Gastrocnemius medialis (tissue), 4 donors: ENCODE results near the gene NAGK. TPM values are rescaled to one million over a fixed set of nuclear protein-coding genes. Genes with fewer than 3 reads are reported as not detected.

ENCODE experiments used
- ATAC-seq, 2 donors: fragments of 150-250 bp; one replicate each; pipeline ENCODE4 v1.9.1; 2016
- DNase-seq, 2 donors: peaks; one replicate each; pipeline ENCODE4 v3.0.0-alpha.2; 2019
- H3K27ac ChIP-seq, 4 donors: fragments of 200-600 bp; sonication (generic); 1 replicate in 1 of 4; 2 replicates in 3 of 4; pipeline ENCODE4 v1.5.1; 2016 to 2018; ENCODE audit warnings: mild to moderate bottlenecking in 2 of 4, moderate library complexity in 1 of 4
- H3K27me3 ChIP-seq, 3 donors: fragments of 200-600 bp; sonication (generic) in 2 of 3; 1 replicate in 1 of 3; 2 replicates in 2 of 3; pipeline versions ENCODE4 v1.5.1 to v1.6.0; 2016 to 2019; ENCODE audit warnings: mild to moderate bottlenecking in 1 of 3, moderate library complexity in 1 of 3
- H3K36me3 ChIP-seq, 2 donors: fragments of 200-600 bp; sonication (generic) in 1 of 2; one replicate each; pipeline ENCODE4 v1.5.1; 2017 to 2018
- H3K4me1 ChIP-seq, 2 donors: fragments of 200-600 bp; sonication (generic) in 1 of 2; one replicate each; pipeline ENCODE4 v1.5.1; 2016 to 2017; ENCODE audit warnings: mild to moderate bottlenecking in 2 of 2
- H3K4me3 ChIP-seq, 4 donors: fragments of 200-600 bp; sonication (generic) in 3 of 4; 1 replicate in 1 of 4; 2 replicates in 3 of 4; pipeline ENCODE4 v1.5.1; 2016 to 2019; ENCODE audit warnings: mild to moderate bottlenecking in 2 of 4
- H3K9me3 ChIP-seq, 3 donors: fragments of 200-600 bp; sonication (generic) in 2 of 3; 1 replicate in 1 of 3; 2 replicates in 2 of 3; pipeline ENCODE4 v1.5.1; 2016 to 2019
- CTCF ChIP-seq, 5 experiments: fragments of 450-650 bp in 3 of 5; fragments of 200-600 bp in 2 of 5; sonication (generic) in 2 of 5; IDR thresholded peaks in 4 of 5; conservative IDR thresholded peaks in 1 of 5; 1 replicate in 4 of 5; 2 replicates in 1 of 5; pipeline ENCODE4 v1.5.1; 2016 to 2019; ENCODE audit warnings: antibody characterized with exemption in 5 of 5, mild to moderate bottlenecking in 3 of 5, moderate library complexity in 3 of 5
- POLR2A ChIP-seq, 2 donors: fragments of 450-650 bp; IDR thresholded peaks; one replicate each; pipeline ENCODE4 v1.6.1; 2017; ENCODE audit warnings: antibody characterized with exemption in 2 of 2, mild to moderate bottlenecking in 2 of 2, moderate library complexity in 2 of 2
- in situ Hi-C, 4 donors: fragments of 200-750 bp; cut with MboI; loops; one replicate each; pipeline versions ENCODE4 v1.15.0 to v1.8.0; 2017; ENCODE audit warnings: low sequenced_read_pairs in 4 of 4
- intact Hi-C: fragments of 100-400 bp; cut with DNase I; formaldehyde crosslinking; loops from one replicate; pipeline ENCODE4 v1.15.1; 2023; ENCODE audit warnings: low total_unique reads
- total RNA-seq, 4 donors: library from RNA; depleted of rRNA; stranded (reverse); fragments of >200 nt; gene quantifications; one replicate each; pipeline versions ENCODE4 v1.1.0 to v1.2.3, GENCODE V29; 2016

The NAGK gene
- total RNA-seq, 4 donors from 2014 or later: 24.2 to 43.5 (median 41.2) TPM

DNA sequence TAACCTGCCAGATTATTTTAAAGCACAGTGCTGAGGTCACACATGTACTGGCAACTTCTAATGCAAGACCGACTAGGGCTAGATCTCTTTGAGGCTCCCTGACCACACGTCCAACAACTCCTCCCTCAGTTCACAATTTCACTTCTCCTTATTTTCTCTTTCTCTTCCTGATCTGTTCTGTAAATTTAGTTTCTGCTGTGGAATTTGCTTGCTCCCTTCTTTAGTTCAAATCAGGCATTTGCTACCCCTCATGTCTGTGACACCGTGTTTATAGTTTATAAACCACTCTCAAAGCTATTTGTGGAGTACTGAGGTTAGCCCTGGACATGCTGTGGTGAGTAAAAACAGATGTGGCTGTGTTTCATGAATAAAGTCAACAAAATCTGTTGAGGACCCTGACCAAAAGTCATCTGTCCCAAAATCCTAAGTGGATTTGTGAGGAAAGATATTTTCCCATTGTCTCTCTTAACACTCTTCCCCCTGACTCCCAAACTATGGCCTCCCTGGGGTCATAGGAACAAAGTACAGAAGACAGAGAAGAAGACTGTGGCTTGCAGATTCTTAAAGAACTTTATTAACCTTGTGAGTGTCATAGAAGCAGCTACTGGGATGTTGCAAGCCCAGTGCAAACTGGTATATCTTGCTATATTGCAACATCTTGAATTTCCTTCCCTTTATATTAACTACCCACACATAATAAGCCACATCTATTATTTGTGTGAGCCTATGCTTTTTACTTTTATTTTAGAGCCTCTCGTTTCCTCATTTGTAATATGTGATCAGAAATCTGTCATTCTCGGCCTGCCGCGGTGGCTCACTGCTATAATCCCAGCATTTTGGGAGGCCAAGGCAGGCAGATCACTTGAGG lies 3.5 kb upstream of the NAGK start:
- Histone ChIP-seq H3K4me1 (peaks cover 15 to 20% of the 10 kb centered on the region in 2 donors), H3K27ac (no peak overlapping the region), H3K4me3 (no peak overlapping the region), H3K36me3 (no peaks in the 10 kb centered on the region), H3K27me3 (peaks cover 0 to 5% (median 0%) of the 10 kb centered on the region in 3 donors), H3K9me3 (no peaks in the 10 kb centered on the region)
- peak in 1 of 2 donors; percentile 16 for TF ChIP-seq POLR2A (IDR thresholded peaks at IDR 0.05)
- no peak for TF ChIP-seq CTCF (IDR thresholded peaks at IDR 0.05 in 4 of 5, conservative IDR thresholded peaks at IDR 0.05 in 1 of 5)
- in situ Hi-C loops: loop anchor here in 1 of 4 donors (5.0 kb wide), 1 partner anchor 67 kb away; the partner anchor contains the start of genes MCEE and MPHOSPH10
- intact Hi-C loops: no loop called here
- DNase-seq: no peak
- no peak for ATAC-seq

GRCh38 chr2:71066856-71067255 lies 1.6 kb upstream of the NAGK start:
- Histone ChIP-seq H3K4me3 (no peak overlapping the region), H3K4me1 (peaks cover 25 to 26% of the 10 kb centered on the region in 2 donors), H3K36me3 (no peaks in the 10 kb centered on the region), H3K27me3 (no peaks in the 10 kb centered on the region), H3K27ac (peak overlapping the region in 1 of 4 donors; percentile 93), H3K9me3 (no peaks in the 10 kb centered on the region)
- ATAC-seq (no peak), DNase-seq (no peak)
- in situ Hi-C loops: loop anchor here in 1 of 4 donors (5.0 kb wide), 1 partner anchor 65 kb away; the partner anchor contains the start of genes MCEE and MPHOSPH10
- TF ChIP-seq POLR2A (IDR thresholded peaks at IDR 0.05) (no peak), CTCF (IDR thresholded peaks at IDR 0.05 in 4 of 5, conservative IDR thresholded peaks at IDR 0.05 in 1 of 5) (no peak)
- intact Hi-C loops: no loop called here

DNA sequence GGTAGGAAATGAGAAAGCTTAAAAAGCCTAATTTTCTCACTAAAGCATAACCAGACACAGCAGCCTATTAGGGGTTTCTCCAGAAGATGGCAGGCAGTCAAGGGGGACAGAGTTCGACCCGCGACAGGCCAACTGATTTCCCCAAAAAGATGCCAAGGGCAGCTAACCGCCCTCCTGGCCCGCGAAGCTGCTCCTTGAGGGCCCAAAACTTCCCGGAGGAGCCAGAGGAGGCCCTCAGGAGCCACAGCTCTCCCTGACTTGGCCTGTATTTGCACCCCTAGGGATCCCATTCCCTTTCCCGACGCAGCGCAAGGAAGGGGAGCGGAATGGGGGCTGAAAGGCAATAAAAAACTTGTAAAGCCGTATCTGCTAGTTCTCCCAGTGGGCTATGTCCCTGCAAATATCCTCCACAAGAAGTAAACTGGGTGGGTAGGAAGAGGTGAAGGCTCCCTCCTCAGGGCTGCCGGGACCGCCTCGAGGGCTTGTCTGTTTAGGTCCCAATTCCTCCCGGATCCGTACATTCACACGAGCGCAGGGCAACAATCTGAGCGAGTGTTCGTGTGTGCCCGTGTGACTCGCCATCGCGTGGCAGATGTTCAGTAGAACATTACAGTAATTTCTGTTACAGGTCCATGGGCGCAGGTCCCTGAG lies 756 bp upstream of the NAGK start:
- H3K9me3 ChIP-seq: no peaks in the 10 kb centered on the region
- DNase-seq: no peak
- H3K4me1 ChIP-seq: peaks cover 25 to 26% of the 10 kb centered on the region in 2 donors

More for the DNA sequence above, 756 bp upstream of the NAGK start:
- TF ChIP-seq CTCF (IDR thresholded peaks at IDR 0.05 in 4 of 5, conservative IDR thresholded peaks at IDR 0.05 in 1 of 5): no peak
- no peak for TF ChIP-seq POLR2A (IDR thresholded peaks at IDR 0.05)
- H3K27ac ChIP-seq: peak overlapping the region; percentile 89 to 99 (median 94)
- intact Hi-C loops: loop anchor here (1.0 to 2.0 kb wide), 2 partner anchors 63 to 73 kb away; partner anchors contain the start of genes MCEE, MPHOSPH10 and TEX261
- H3K36me3 ChIP-seq: peaks cover 0 to 3% of the 10 kb centered on the region in 2 donors
- H3K4me3 ChIP-seq: peak overlapping the region; percentile 76 to 93 (median 82)
- H3K27me3 ChIP-seq: no peaks in the 10 kb centered on the region
- peak; percentile 53 to 57 for ATAC-seq
- in situ Hi-C loops: loop anchor here in 1 of 4 donors (5.0 kb wide), 1 partner anchor 65 kb away; the partner anchor contains the start of genes MCEE and MPHOSPH10
